Mesendoderm (in vitro differentiated cells): Measurements from ENCODE around the gene RAPGEF5.

ENCODE experiments used
- DNase-seq: peaks from one replicate; pipeline ENCODE4 v3.0.0; 2013
- H2AK5ac ChIP-seq: 2 replicates; pipeline ENCODE4 v1.6.1; 2013; ENCODE audit warnings: low read length, inconsistent platforms
- H2BK120ac ChIP-seq: 2 replicates; pipeline ENCODE4 v1.6.1; 2013; ENCODE audit warnings: low read depth, mild to moderate bottlenecking, low read length, moderate library complexity, mixed read lengths
- H2BK15ac ChIP-seq: replicated peaks from 2 replicates; pipeline ENCODE4 v1.6.1; 2013; ENCODE audit warnings: low read depth, mild to moderate bottlenecking, moderate library complexity
- H2BK5ac ChIP-seq: 2 replicates; pipeline ENCODE4 v1.6.1; 2013; ENCODE audit warnings: low read length, inconsistent platforms
- H3K18ac ChIP-seq: 2 replicates; pipeline ENCODE4 v1.6.1; 2013; ENCODE audit warnings: mild to moderate bottlenecking, low read length, mixed read lengths
- H3K23ac ChIP-seq: one replicate; pipeline ENCODE4 v1.6.1; 2013; ENCODE audit warnings: low read length
- H3K27ac ChIP-seq: 2 replicates; pipeline ENCODE4 v1.5.1; 2013; ENCODE audit warnings: low read depth, mild to moderate bottlenecking, inconsistent platforms, low read length, moderate library complexity
- H3K27me3 ChIP-seq: 2 replicates; pipeline ENCODE4 v1.6.1; 2013; ENCODE audit warnings: low read length, control low read depth, mild to moderate bottlenecking, inconsistent platforms; ENCODE audit not compliant: insufficient read depth, poor library complexity
- H3K36me3 ChIP-seq: 2 replicates; pipeline ENCODE4 v1.6.1; 2013; ENCODE audit warnings: low read length, inconsistent platforms; ENCODE audit not compliant: control insufficient read depth, insufficient read depth
- H3K4ac ChIP-seq: one replicate; pipeline ENCODE4 v1.6.1; 2013; ENCODE audit warnings: low read depth, mild to moderate bottlenecking, low read length, moderate library complexity
- H3K4me1 ChIP-seq: 2 replicates; pipeline ENCODE4 v1.6.1; 2013; ENCODE audit warnings: low read depth, low read length, inconsistent platforms; ENCODE audit not compliant: control insufficient read depth
- H3K4me2 ChIP-seq: 2 replicates; pipeline ENCODE4 v1.6.1; 2013; ENCODE audit warnings: low read length
- H3K4me3 ChIP-seq: 2 replicates; pipeline ENCODE4 v1.5.1; 2013; ENCODE audit warnings: mild to moderate bottlenecking, low read length
- H3K56ac ChIP-seq: one replicate; pipeline ENCODE4 v1.6.1; 2013; ENCODE audit warnings: low read length
- H3K79me1 ChIP-seq: 2 replicates; pipeline ENCODE4 v1.6.1; 2013; ENCODE audit warnings: low read length, inconsistent platforms
- H3K79me2 ChIP-seq: 2 replicates; pipeline ENCODE4 v1.6.1; 2013; ENCODE audit warnings: mild to moderate bottlenecking, low read length; ENCODE audit not compliant: control insufficient read depth, insufficient read depth
- H3K9ac ChIP-seq: 2 replicates; pipeline ENCODE4 v1.6.1; 2013; ENCODE audit warnings: low read length, inconsistent platforms
- H4K5ac ChIP-seq: one replicate; pipeline ENCODE4 v1.6.1; 2013; ENCODE audit warnings: low read length
- H4K8ac ChIP-seq: one replicate; pipeline ENCODE4 v1.6.1; 2013; ENCODE audit warnings: low read depth, mild to moderate bottlenecking, control low read depth, low read length, moderate library complexity
- whole genome bisulfite sequencing: extraction: QIAGEN DNeasy Blood & Tissue Kit; methylation state at CpG from one replicate; pipeline ENCODE4 v1.1.7; 2013; ENCODE audit warnings: low lambda C conversion rate, missing lambda C conversion rate; ENCODE audit not compliant: insufficient coverage; ENCODE audit errors: extremely low coverage; 5-methylcytosine and 5-hydroxymethylcytosine counted together

RAPGEF5 gene

DNA sequence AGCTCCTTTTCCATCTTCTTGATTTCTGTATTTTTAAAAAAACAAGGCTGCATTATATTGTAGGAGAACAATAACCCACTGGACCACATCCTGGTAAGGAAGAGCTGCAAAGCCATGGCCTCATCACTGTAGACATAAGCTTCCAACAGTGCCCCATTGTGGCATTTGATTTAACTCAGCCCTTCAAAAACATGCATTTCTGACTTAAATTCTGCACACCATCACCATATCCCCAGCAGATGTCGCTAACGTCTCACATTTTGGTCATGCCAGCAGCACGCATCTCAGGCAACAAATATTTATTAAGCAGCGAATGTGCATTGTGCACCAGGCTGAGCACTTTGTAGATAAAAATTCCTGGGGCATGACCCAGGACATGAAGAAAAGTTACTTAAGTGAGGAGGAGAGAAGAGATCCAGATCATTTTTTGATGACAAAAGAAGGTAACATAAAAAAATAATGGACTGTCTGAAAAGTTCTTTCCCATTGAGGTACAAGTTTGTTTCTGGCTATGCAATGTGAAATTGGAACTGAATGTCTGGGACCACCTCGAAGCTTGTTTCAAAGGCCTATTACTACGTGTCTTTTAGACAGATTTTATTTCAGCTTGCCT lies 246.6 kb downstream of the RAPGEF5 start:
- Histone ChIP-seq H3K4ac (no peak overlapping the region), H4K5ac (no peak overlapping the region), H3K36me3 (no peaks in the 10 kb centered on the region), H3K27ac (no peak overlapping the region), H2BK5ac (no peak overlapping the region), H3K4me1 (no peaks in the 10 kb centered on the region), H3K79me2 (no peaks in the 10 kb centered on the region), H2BK15ac (no peak overlapping the region), H3K23ac (no peak overlapping the region), H3K27me3 (no peaks in the 10 kb centered on the region), H2BK120ac (no peak overlapping the region), H3K18ac (no peak overlapping the region), H3K79me1 (no peaks in the 10 kb centered on the region), H3K4me3 (no peak overlapping the region), H4K8ac (no peak overlapping the region), H3K4me2 (no peak overlapping the region), H3K9ac (no peak overlapping the region), H3K56ac (no peak overlapping the region), H2AK5ac (no peak overlapping the region)
- peak; percentile 90 for DNase-seq
- no CpG with 5 or more reads among the region's 6 CpGs for WGBS

DNA sequence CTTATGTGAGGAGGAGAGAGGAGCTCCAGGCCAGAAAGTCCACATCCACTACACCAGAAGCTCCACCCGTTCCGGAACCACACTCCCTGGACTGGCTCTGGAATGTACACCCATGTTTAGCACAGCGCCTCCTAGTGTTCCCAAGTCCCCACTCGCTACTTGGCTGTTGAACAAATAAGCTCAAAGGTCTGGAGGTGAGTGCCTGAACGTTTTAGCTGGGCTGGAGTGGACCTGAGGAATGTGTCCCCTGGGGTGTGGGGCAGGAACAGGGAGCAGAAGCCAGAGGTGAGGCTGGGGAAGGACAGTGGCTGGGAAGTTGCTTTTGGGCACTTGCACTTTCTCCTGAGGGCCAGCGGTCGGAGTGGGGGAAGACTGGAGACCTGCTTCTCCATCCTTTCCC lies 247.2 kb downstream of the RAPGEF5 start:
- Histone ChIP-seq H2BK120ac (no peak overlapping the region), H4K8ac (no peak overlapping the region), H3K4ac (no peak overlapping the region), H3K36me3 (no peaks in the 10 kb centered on the region), H3K4me3 (no peak overlapping the region), H2BK5ac (no peak overlapping the region), H3K4me2 (no peak overlapping the region), H3K18ac (no peak overlapping the region), H4K5ac (no peak overlapping the region), H3K23ac (no peak overlapping the region), H3K79me1 (no peaks in the 10 kb centered on the region), H2AK5ac (no peak overlapping the region), H3K9ac (no peak overlapping the region), H3K56ac (no peak overlapping the region), H3K27ac (no peak overlapping the region), H3K79me2 (no peaks in the 10 kb centered on the region), H3K27me3 (no peaks in the 10 kb centered on the region), H3K4me1 (no peaks in the 10 kb centered on the region), H2BK15ac (no peak overlapping the region)
- no CpG with 5 or more reads among the region's 7 CpGs for WGBS
- DNase-seq = peak; percentile 83

DNA sequence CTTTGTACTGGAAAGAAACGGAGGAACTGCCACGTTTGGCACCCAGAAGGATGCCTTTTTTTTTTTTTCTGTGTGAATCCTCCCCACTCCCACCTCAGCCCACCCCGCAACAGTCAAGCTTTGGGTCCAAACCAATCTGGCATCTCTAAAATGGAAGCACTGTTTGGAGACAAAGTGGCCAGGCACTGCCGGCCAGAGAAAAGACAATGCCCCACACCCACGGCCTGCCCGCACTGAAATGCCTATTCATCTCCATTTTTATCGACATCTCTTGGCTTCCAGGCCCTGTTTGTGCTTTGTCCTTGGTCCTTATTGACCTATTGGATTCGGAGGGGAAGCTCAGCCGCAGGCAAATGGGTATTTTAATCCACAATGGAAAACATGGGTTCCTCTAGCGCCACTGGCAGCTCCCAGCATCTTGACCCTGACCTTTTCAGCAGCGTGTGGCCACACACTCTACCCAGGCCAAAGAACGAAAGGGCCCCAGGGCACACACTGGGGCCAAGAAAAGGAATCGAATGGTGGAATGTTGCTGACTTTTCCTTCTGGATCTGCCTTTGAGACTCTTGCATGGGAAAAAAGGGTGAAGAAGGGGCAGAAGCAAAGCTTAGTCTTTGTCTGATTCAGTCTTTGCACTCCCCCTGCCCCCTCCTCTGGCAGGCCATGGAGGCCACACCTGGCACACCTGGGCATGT lies 248.7 kb downstream of the RAPGEF5 start:
- Histone ChIP-seq H4K8ac (no peak overlapping the region), H3K4ac (no peak overlapping the region), H3K4me3 (no peak overlapping the region), H3K9ac (no peak overlapping the region), H3K56ac (no peak overlapping the region), H2BK15ac (no peak overlapping the region), H3K23ac (no peak overlapping the region), H2BK120ac (no peak overlapping the region), H3K36me3 (no peaks in the 10 kb centered on the region), H3K79me1 (no peaks in the 10 kb centered on the region), H3K18ac (no peak overlapping the region), H2BK5ac (no peak overlapping the region), H4K5ac (no peak overlapping the region), H3K4me2 (no peak overlapping the region), H3K79me2 (no peaks in the 10 kb centered on the region), H3K27me3 (no peaks in the 10 kb centered on the region), H2AK5ac (no peak overlapping the region), H3K4me1 (no peaks in the 10 kb centered on the region), H3K27ac (no peak overlapping the region)
- WGBS = no CpG with 5 or more reads among the region's 13 CpGs
- DNase-seq = no peak

DNA sequence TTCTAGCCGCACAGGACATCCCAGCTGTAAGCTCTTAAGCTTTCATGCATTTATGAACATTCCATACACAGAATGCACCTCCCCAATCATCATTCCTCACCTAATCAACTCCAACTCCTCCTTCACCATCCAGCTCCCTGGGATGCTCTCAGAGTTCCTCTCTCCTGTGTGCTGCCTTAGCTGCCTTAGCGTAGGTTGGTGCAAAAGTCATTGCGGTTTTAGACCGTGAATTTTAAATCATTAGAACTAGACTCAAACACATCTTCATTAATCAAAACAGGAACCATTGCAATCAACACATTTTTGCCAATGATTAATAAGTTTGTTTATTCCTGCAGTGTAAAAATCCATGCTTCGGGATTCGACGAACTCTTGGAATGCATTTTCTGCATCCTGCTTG lies 251.4 kb downstream of the RAPGEF5 start:
- Histone ChIP-seq H3K79me1 (no peaks in the 10 kb centered on the region), H3K4ac (no peak overlapping the region), H3K18ac (no peak overlapping the region), H3K27me3 (no peaks in the 10 kb centered on the region), H3K9ac (no peak overlapping the region), H3K4me1 (no peaks in the 10 kb centered on the region), H3K4me3 (no peak overlapping the region), H3K36me3 (no peaks in the 10 kb centered on the region), H4K5ac (no peak overlapping the region), H2BK120ac (no peak overlapping the region), H3K79me2 (no peaks in the 10 kb centered on the region), H2AK5ac (no peak overlapping the region), H3K23ac (no peak overlapping the region), H3K56ac (no peak overlapping the region), H2BK15ac (no peak overlapping the region), H4K8ac (no peak overlapping the region), H3K27ac (no peak overlapping the region), H3K4me2 (no peak overlapping the region), H2BK5ac (no peak overlapping the region)
- no CpG with 5 or more reads among the region's 7 CpGs for WGBS
- no peak for DNase-seq

DNA sequence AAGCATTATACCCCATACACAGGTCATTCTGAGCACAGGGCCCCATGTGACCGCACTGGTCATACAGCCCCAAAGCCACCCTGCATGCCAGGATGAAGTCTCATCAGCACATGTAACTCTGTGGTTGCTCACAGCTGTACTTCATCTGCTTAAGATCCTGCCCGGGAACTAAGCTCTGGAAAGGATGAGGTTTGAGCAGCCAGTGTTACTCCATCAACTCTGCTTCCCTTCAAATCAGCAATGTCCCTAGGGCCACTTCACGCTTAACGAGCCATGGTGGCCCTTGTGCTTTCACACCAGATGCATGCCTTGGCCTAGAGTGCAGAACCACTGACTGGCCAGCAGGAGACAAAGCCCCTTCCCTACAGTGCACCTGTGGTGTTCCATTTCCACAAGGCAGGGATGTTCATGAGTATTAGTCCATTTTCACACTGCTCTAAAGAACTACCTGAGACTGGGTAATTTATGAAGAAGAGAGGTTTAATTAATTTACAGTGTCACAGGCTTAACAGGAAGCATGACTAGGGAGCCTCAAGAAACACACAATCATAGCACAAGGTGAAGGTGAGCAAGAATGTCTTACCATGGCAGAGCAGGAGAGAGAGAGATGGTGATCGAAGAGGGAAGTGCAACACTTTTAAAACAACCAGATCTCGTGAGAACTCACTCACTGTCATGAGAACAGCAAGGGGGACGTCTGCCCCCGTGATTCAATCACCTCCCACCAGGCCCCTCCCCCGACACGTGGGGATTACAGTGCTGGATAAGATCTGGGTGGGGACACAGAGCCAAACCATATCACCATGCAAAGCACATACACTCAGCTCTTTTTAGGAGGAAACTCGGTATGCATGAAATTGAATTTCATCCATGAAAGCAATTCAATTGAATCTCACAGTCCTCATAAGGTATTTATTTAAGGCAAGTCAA lies 262.3 kb downstream of the RAPGEF5 start:
- H3K23ac ChIP-seq = no peak overlapping the region
- H3K4me3 ChIP-seq = no peak overlapping the region
- no peaks in the 10 kb centered on the region for H3K27me3 ChIP-seq
- no peak overlapping the region for H4K5ac ChIP-seq
- peak; percentile 42 for DNase-seq
- no peaks in the 10 kb centered on the region for H3K36me3 ChIP-seq
- H4K8ac ChIP-seq = no peak overlapping the region
- H2BK120ac ChIP-seq = no peak overlapping the region
- H3K18ac ChIP-seq = no peak overlapping the region
- no peak overlapping the region for H3K4me2 ChIP-seq
- no peak overlapping the region for H3K9ac ChIP-seq
- H3K79me2 ChIP-seq = no peaks in the 10 kb centered on the region
- no peak overlapping the region for H3K27ac ChIP-seq
- H2BK15ac ChIP-seq = no peak overlapping the region
- no CpG with 5 or more reads among the region's 11 CpGs for WGBS
- no peak overlapping the region for H2AK5ac ChIP-seq
- H3K4ac ChIP-seq = no peak overlapping the region
- no peak overlapping the region for H3K56ac ChIP-seq
- no peaks in the 10 kb centered on the region for H3K79me1 ChIP-seq
- H2BK5ac ChIP-seq = no peak overlapping the region
- H3K4me1 ChIP-seq = no peaks in the 10 kb centered on the region
